ENCODE measurements around the gene SLC2A9. TPM values are rescaled to one million over a fixed set of nuclear protein-coding genes. Genes with fewer than 3 reads are reported as not detected.

Gene SLC2A9
- total RNA-seq, 2 donors from 2014 or later: 9.8 to 15.3 TPM

- 63% methylated on average over 3 of the region's 3 CpGs for WGBS
- Histone ChIP-seq H3K9me3 (no peaks in the 10 kb centered on the region), H3K27ac (no peak overlapping the region), H3K27me3 (replicated peaks; ENCODE audit: insufficient read depth) (no peaks in the 10 kb centered on the region), H3K36me3 (no peaks in the 10 kb centered on the region), H3K4me1 (replicated peaks) (no peaks in the 10 kb centered on the region), H3K4me3 (no peak overlapping the region)
- DNase-seq (ENCODE audit: low spot score): no peak
- intact Hi-C loops (cut with DNase I): no loop called here
- no peak for TF ChIP-seq POLR2A (IDR thresholded peaks at IDR 0.05)
Measured at GRCh38 chr4:9894644-9895332, 126.5 kb downstream of the SLC2A9 start.

- H3K9me3 ChIP-seq: no peaks in the 10 kb centered on the region
- H3K36me3 ChIP-seq: no peaks in the 10 kb centered on the region
- no peaks in the 10 kb centered on the region for H3K4me1 ChIP-seq (replicated peaks)
- H3K4me3 ChIP-seq: no peak overlapping the region
- 78% methylated on average over 8 of the region's 8 CpGs for WGBS
- H3K27me3 ChIP-seq (replicated peaks; ENCODE audit: insufficient read depth): no peaks in the 10 kb centered on the region
- TF ChIP-seq CTCF (IDR thresholded peaks at IDR 0.05) (no peak), POLR2AphosphoS5 (IDR thresholded peaks at IDR 0.05) (no peak)
- intact Hi-C loops (cut with DNase I): no loop called here
- no peak overlapping the region for H3K27ac ChIP-seq
- no peak for DNase-seq (ENCODE audit: low spot score)
Measured at GRCh38 chr4:9893329-9894108, 127.8 kb downstream of the SLC2A9 start.

- no peak for DNase-seq (ENCODE audit: low spot score)
- no peaks in the 10 kb centered on the region for H3K4me1 ChIP-seq (replicated peaks)
- WGBS: 90% methylated on average over 7 of the region's 7 CpGs
- intact Hi-C loops (cut with DNase I): no loop called here
- no peaks in the 10 kb centered on the region for H3K9me3 ChIP-seq
- no peak overlapping the region for H3K4me3 ChIP-seq
- H3K27me3 ChIP-seq (replicated peaks; ENCODE audit: insufficient read depth): no peaks in the 10 kb centered on the region
- H3K36me3 ChIP-seq: no peaks in the 10 kb centered on the region
- TF ChIP-seq POLR2AphosphoS5 (IDR thresholded peaks at IDR 0.05): no peak
- H3K27ac ChIP-seq: no peak overlapping the region
Measured at GRCh38 chr4:9891740-9892139, 129.6 kb downstream of the SLC2A9 start.

- H3K27ac ChIP-seq: no peak overlapping the region
- no peaks in the 10 kb centered on the region for H3K36me3 ChIP-seq
- TF ChIP-seq CTCF (IDR thresholded peaks at IDR 0.05) (no peak), POLR2AphosphoS5 (IDR thresholded peaks at IDR 0.05) (no peak), POLR2A (IDR thresholded peaks at IDR 0.05) (no peak)
- no peak overlapping the region for H3K4me3 ChIP-seq
- no peaks in the 10 kb centered on the region for H3K9me3 ChIP-seq
- DNase-seq (ENCODE audit: low spot score): no peak
- H3K27me3 ChIP-seq (replicated peaks; ENCODE audit: insufficient read depth): no peaks in the 10 kb centered on the region
- intact Hi-C loops (cut with DNase I): no loop called here
- no peaks in the 10 kb centered on the region for H3K4me1 ChIP-seq (replicated peaks)
- 78% methylated on average over 7 of the region's 7 CpGs for WGBS
Measured at GRCh38 chr4:9891056-9891455, 130.2 kb downstream of the SLC2A9 start.

GRCh38 chr4:9889306-9889705, 132.0 kb downstream of the SLC2A9 start:
- WGBS: 38% methylated on average over 4 of the region's 4 CpGs
- TF ChIP-seq CTCF (IDR thresholded peaks at IDR 0.05): no peak
- TF ChIP-seq POLR2A (IDR thresholded peaks at IDR 0.05): no peak
- TF ChIP-seq POLR2AphosphoS5 (IDR thresholded peaks at IDR 0.05): no peak
- Histone ChIP-seq H3K9me3 (no peaks in the 10 kb centered on the region), H3K27ac (no peak overlapping the region), H3K4me3 (no peak overlapping the region), H3K27me3 (replicated peaks; ENCODE audit: insufficient read depth) (no peaks in the 10 kb centered on the region), H3K36me3 (no peaks in the 10 kb centered on the region), H3K4me1 (replicated peaks) (no peaks in the 10 kb centered on the region)
- intact Hi-C loops (cut with DNase I): no loop called here
- DNase-seq (ENCODE audit: low spot score): no peak

- H3K27ac ChIP-seq: no peak overlapping the region
- intact Hi-C loops (cut with DNase I): no loop called here
- H3K4me3 ChIP-seq: no peak overlapping the region
- H3K36me3 ChIP-seq: no peaks in the 10 kb centered on the region
- no peaks in the 10 kb centered on the region for H3K9me3 ChIP-seq
- no peaks in the 10 kb centered on the region for H3K27me3 ChIP-seq (replicated peaks; ENCODE audit: insufficient read depth)
- DNase-seq (ENCODE audit: low spot score): no peak
- 91% methylated on average over 5 of the region's 5 CpGs for WGBS
- TF ChIP-seq CTCF (IDR thresholded peaks at IDR 0.05) (no peak), POLR2A (IDR thresholded peaks at IDR 0.05) (no peak), POLR2AphosphoS5 (IDR thresholded peaks at IDR 0.05) (no peak)
- no peaks in the 10 kb centered on the region for H3K4me1 ChIP-seq (replicated peaks)
Measured at GRCh38 chr4:9885958-9886357, 135.3 kb downstream of the SLC2A9 start.
